HepG2 (cell line): ENCODE measurements around the gene OGFR. TPM values are rescaled to one million over a fixed set of nuclear protein-coding genes. Genes with fewer than 3 reads are reported as not detected.
A peak's percentile ranks its signal among the peaks of the same experiment; 100 is the strongest.

Source experiments
- AKAP8 ChIP-seq: sonication (generic); formaldehyde crosslinking; IDR thresholded peaks from 2 replicates; pipeline ENCODE4 v1.5.1; 2020; ENCODE audit warnings: mild to moderate bottlenecking, missing genetic modification reagents
- EEA1 ChIP-seq: sonication (generic); formaldehyde crosslinking; IDR thresholded peaks from 2 replicates; pipeline ENCODE4 v1.5.1; 2020; ENCODE audit warnings: mild to moderate bottlenecking, missing genetic modification reagents, borderline replicate concordance
- EP300 ChIP-seq, 3 experiments: sonication (generic) in 1 of 3; formaldehyde crosslinking in 1 of 3; IDR thresholded peaks; 2 replicates each; pipeline versions ENCODE4 v1.5.1 to v1.6.1; 2011 to 2020; ENCODE audit warnings: low read depth in 2 of 3, low read length in 2 of 3, borderline replicate concordance in 1 of 3, improper control_type of control experiment in 1 of 3, mild to moderate bottlenecking in 1 of 3, missing genetic modification reagents in 1 of 3, moderate library complexity in 1 of 3
- ESRRA ChIP-seq: sonication (generic); formaldehyde crosslinking; IDR thresholded peaks from 2 replicates; pipeline ENCODE4 v1.5.1; 2020; ENCODE audit warnings: mild to moderate bottlenecking, low read depth, missing genetic modification reagents
- IRF2 ChIP-seq: IDR thresholded peaks from 2 replicates; pipeline ENCODE4 v1.6.1; 2018; ENCODE audit warnings: missing genetic modification reagents, missing compliant biosample characterization
- KDM4B ChIP-seq: sonication (generic); formaldehyde crosslinking; IDR thresholded peaks from 2 replicates; pipeline ENCODE4 v1.4.0; 2020; ENCODE audit warnings: missing genetic modification reagents
- MBD4 ChIP-seq: IDR thresholded peaks from 2 replicates; pipeline ENCODE4 v1.6.1; 2012; ENCODE audit warnings: low read length, inconsistent platforms, borderline replicate concordance
- NCOR1 ChIP-seq: fragments of 200-600 bp; sonication (generic); IDR thresholded peaks from 2 replicates; pipeline ENCODE4 v1.7.0; 2017; ENCODE audit warnings: antibody characterized with exemption, low read length, borderline replicate concordance
- NR1H2 ChIP-seq: sonication (generic); formaldehyde crosslinking; IDR thresholded peaks from 2 replicates; pipeline ENCODE4 v1.8.1; 2022; ENCODE audit warnings: low read depth, missing genetic modification reagents, borderline replicate concordance
- POLR2G ChIP-seq: fragments of 200-400 bp; formaldehyde crosslinking; IDR thresholded peaks from 2 replicates; pipeline ENCODE4 v1.6.1; 2018; ENCODE audit warnings: mild to moderate bottlenecking, low read depth, low read length, moderate library complexity
- RBM22 ChIP-seq: fragments of 200-400 bp; formaldehyde crosslinking; optimal IDR thresholded peaks from 2 replicates; pipeline ENCODE3; 2017; ENCODE audit warnings: mild to moderate bottlenecking, low read length, moderate library complexity
- RBM39 ChIP-seq: fragments of 200-400 bp; formaldehyde crosslinking; IDR thresholded peaks from one replicate; pipeline ENCODE4 v1.6.1; 2018; ENCODE audit warnings: antibody characterized with exemption, mild to moderate bottlenecking, low read depth, low read length; ENCODE audit not compliant: poor library complexity, severe bottlenecking
- SAFB2 ChIP-seq: sonication (generic); formaldehyde crosslinking; IDR thresholded peaks from 2 replicates; pipeline ENCODE4 v1.5.1; 2020; ENCODE audit warnings: missing genetic modification reagents, low read depth, mild to moderate bottlenecking, borderline replicate concordance
- SOX13 ChIP-seq, 3 experiments: fragments of 450-650 bp in 1 of 3; sonication (generic) in 1 of 3; formaldehyde crosslinking in 1 of 3; IDR thresholded peaks in 2 of 3; conservative IDR thresholded peaks in 1 of 3; 2 replicates each; pipeline versions ENCODE4 v1.5.0 to v1.6.1; 2016 to 2020; ENCODE audit warnings: antibody characterized with exemption in 1 of 3, mild to moderate bottlenecking in 1 of 3, missing compliant biosample characterization in 1 of 3, missing genetic modification reagents in 1 of 3, moderate library complexity in 1 of 3
- SRSF9 ChIP-seq: fragments of 200-400 bp; formaldehyde crosslinking; IDR thresholded peaks from 2 replicates; pipeline ENCODE4 v1.6.1; 2018; ENCODE audit warnings: borderline replicate concordance, mild to moderate bottlenecking, low read depth, low read length; ENCODE audit not compliant: insufficient read depth, poor library complexity, severe bottlenecking
- ZBTB1 ChIP-seq: sonication (generic); formaldehyde crosslinking; IDR thresholded peaks from 2 replicates; pipeline ENCODE4 v1.4.0; 2020; ENCODE audit warnings: missing genetic modification reagents, borderline replicate concordance
- ZC3H13 ChIP-seq: sonication (generic); formaldehyde crosslinking; IDR thresholded peaks from 2 replicates; pipeline ENCODE4 v1.8.1; 2023; ENCODE audit warnings: mild to moderate bottlenecking, missing genetic modification reagents, moderate library complexity
- ZC3H4 ChIP-seq: sonication (generic); formaldehyde crosslinking; IDR thresholded peaks from 2 replicates; pipeline ENCODE4 v1.4.0; 2020; ENCODE audit warnings: missing genetic modification reagents, borderline replicate concordance
- polyA plus RNA-seq, 8 experiments: library from polyadenylated mRNA; depleted of rRNA in 3 of 8; stranded (reverse) in 7 of 8; unstranded in 1 of 8; fragments of >200 nt; fragmentation: Illumina TruSeq in 4 of 8; extraction: Trizol in 4 of 8; gene quantifications; 2 replicates each; pipeline versions ENCODE4 v1.2.1 to v1.2.3, GENCODE V29; 2011 to 2016; ENCODE audit warnings: low read depth in 4 of 8, missing spikeins in 1 of 8, mixed read lengths in 1 of 8; ENCODE audit not compliant: insufficient read depth in 1 of 8
- total RNA-seq, 5 experiments: library from RNA; depleted of rRNA; stranded (reverse); fragments of >200 nt; fragmentation: Illumina TruSeq; extraction: Trizol; gene quantifications; 2 replicates each; pipeline ENCODE4 v1.2.3, GENCODE V29; 2016; ENCODE audit warnings: low read depth in 1 of 5
- TF ChIP-seq, protein P1 (sequence below): sonication (generic); formaldehyde crosslinking; IDR thresholded peaks from 2 replicates; pipeline ENCODE4 v1.5.1; 2020; ENCODE audit warnings: mild to moderate bottlenecking, missing genetic modification reagents, borderline replicate concordance
- TF ChIP-seq, protein P2 (sequence below): sonication (generic); formaldehyde crosslinking; IDR thresholded peaks from 2 replicates; pipeline ENCODE4 v1.4.0; 2020; ENCODE audit warnings: mild to moderate bottlenecking, missing genetic modification reagents

OGFR gene
- total and polyA plus RNA-seq, 2 of the 13 experiments (the other 11 are each of a cell fraction or from before 2014, with no cell fraction given), result 47.7 to 81.8 TPM

DNA sequence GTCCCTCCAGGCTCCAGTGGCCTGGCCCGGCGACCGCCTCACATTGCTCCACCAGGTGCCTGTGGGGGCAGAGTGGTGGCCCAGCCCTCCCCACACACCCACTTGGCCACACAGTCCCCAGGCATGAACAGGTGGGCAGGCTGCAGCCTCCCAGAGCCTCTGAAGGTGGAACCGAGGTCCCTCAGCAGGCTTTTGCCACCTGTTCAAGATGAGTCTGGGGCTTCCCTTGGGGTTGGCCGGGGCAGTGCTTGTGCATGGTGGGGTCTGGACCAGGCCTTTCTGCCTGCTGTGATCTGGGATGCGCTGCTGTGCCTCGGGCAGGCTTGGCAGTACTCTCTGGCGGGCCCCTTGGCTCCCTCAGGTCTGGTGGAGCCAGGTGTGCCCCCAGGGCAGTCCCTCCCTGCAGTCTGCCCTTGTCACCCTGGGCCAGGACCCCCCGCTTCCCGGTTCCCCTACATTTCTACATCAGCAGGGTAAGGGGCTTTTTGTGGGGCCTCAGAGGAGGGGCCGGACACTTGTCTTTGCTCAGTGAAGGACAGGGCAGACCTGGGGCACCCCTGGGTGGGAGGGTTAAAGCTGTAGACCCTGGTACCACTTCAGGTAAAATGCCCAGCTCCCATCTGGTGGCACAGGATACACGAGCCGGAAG lies 9.5 kb downstream of the OGFR start (continued):
- peak; percentile 19; the same call in 1 of the 2 replicates for TF ChIP-seq ZC3H4 (CRISPR knock-in tag)
- TF ChIP-seq RBM39, result peak; percentile 75
- TF ChIP-seq ZBTB1 (CRISPR knock-in tag), result peak; percentile 84; the same call in 1 of the 2 replicates
- no peak for TF ChIP-seq ESRRA (CRISPR knock-in tag)
- TF ChIP-seq NCOR1, result no peak
- TF ChIP-seq, protein P1, sequence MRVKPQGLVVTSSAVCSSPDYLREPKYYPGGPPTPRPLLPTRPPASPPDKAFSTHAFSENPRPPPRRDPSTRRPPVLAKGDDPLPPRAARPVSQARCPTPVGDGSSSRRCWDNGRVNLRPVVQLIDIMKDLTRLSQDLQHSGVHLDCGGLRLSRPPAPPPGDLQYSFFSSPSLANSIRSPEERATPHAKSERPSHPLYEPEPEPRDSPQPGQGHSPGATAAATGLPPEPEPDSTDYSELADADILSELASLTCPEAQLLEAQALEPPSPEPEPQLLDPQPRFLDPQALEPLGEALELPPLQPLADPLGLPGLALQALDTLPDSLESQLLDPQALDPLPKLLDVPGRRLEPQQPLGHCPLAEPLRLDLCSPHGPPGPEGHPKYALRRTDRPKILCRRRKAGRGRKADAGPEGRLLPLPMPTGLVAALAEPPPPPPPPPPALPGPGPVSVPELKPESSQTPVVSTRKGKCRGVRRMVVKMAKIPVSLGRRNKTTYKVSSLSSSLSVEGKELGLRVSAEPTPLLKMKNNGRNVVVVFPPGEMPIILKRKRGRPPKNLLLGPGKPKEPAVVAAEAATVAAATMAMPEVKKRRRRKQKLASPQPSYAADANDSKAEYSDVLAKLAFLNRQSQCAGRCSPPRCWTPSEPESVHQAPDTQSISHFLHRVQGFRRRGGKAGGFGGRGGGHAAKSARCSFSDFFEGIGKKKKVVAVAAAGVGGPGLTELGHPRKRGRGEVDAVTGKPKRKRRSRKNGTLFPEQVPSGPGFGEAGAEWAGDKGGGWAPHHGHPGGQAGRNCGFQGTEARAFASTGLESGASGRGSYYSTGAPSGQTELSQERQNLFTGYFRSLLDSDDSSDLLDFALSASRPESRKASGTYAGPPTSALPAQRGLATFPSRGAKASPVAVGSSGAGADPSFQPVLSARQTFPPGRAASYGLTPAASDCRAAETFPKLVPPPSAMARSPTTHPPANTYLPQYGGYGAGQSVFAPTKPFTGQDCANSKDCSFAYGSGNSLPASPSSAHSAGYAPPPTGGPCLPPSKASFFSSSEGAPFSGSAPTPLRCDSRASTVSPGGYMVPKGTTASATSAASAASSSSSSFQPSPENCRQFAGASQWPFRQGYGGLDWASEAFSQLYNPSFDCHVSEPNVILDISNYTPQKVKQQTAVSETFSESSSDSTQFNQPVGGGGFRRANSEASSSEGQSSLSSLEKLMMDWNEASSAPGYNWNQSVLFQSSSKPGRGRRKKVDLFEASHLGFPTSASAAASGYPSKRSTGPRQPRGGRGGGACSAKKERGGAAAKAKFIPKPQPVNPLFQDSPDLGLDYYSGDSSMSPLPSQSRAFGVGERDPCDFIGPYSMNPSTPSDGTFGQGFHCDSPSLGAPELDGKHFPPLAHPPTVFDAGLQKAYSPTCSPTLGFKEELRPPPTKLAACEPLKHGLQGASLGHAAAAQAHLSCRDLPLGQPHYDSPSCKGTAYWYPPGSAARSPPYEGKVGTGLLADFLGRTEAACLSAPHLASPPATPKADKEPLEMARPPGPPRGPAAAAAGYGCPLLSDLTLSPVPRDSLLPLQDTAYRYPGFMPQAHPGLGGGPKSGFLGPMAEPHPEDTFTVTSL (CRISPR knock-in tag), result no peak
- no peak for TF ChIP-seq NR1H2 (CRISPR knock-in tag)
- no peak for TF ChIP-seq EEA1
- TF ChIP-seq KDM4B (CRISPR knock-in tag), result no peak
- TF ChIP-seq RBM22, result peak; percentile 81
- peak; percentile 82; the same call in 1 of the 2 replicates for TF ChIP-seq AKAP8 (CRISPR knock-in tag)
- TF ChIP-seq SRSF9, result no peak
- TF ChIP-seq SAFB2, result peak; percentile 74
- no peak for TF ChIP-seq MBD4
- TF ChIP-seq IRF2, result 0 out of 2 replicates have a peak, but pooled peaks have one; percentile 44
- TF ChIP-seq EP300 (IDR thresholded peaks at IDR 0.05; ENCODE audit: low read depth in 2 of 2, low read length in 2 of 2), result no peak
- TF ChIP-seq EP300 (CRISPR knock-in tag; IDR thresholded peaks at IDR 0.05; ENCODE audit: borderline replicate concordance), result no peak
- TF ChIP-seq POLR2G, result peak; percentile 70
- peak; percentile 72; the same call in 1 of the 2 replicates for TF ChIP-seq ZC3H13 (CRISPR knock-in tag)
- TF ChIP-seq, protein P2, sequence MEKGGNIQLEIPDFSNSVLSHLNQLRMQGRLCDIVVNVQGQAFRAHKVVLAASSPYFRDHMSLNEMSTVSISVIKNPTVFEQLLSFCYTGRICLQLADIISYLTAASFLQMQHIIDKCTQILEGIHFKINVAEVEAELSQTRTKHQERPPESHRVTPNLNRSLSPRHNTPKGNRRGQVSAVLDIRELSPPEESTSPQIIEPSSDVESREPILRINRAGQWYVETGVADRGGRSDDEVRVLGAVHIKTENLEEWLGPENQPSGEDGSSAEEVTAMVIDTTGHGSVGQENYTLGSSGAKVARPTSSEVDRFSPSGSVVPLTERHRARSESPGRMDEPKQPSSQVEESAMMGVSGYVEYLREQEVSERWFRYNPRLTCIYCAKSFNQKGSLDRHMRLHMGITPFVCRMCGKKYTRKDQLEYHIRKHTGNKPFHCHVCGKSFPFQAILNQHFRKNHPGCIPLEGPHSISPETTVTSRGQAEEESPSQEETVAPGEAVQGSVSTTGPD, result no peak
- TF ChIP-seq SOX13 (IDR thresholded peaks at IDR 0.05), result 0 out of 2 replicates have a peak, but pooled peaks have one; percentile 24
- no peak for TF ChIP-seq SOX13 (CRISPR knock-in tag; conservative IDR thresholded peaks at IDR 0.05 in 1 of 2, IDR thresholded peaks at IDR 0.05 in 1 of 2)
